ENCODE data around the gene CD151. TPM values are rescaled to one million over a fixed set of nuclear protein-coding genes. Genes with fewer than 3 reads are reported as not detected.

Gene CD151
- total RNA-seq, 1 experiment from 2014 or later: 482 TPM

DNA sequence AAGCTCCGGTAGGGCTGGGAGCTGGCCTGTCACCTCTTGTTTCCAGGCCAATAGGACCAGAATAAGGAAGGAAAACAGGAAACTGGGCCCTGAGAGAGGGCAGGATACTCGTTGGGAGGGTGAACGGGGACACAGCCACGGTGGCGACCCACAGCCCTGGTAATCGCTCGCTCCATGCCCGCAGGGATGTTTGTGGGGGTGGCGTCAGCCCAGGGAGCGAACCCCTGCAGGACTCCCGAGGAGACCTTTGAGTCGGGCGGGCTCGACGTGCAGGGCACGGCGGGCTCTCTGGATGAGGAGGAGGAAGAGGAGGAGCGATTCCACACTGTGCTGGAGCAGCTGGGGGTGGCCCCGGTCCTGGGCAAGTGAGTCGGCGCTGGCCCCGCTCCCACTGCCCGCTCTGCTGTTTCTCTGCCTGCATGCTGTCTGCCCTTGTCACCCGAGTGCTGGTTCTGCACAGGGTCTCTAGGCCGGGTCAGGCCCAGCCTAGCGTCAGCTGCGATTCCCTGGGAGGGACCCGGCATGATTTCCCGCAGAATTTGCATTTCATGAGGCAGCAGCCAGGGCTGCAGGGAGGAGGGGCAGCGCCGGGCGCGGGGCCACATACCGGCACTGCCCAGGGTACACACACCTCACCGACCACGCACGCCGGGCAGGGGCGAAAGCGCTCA is 3.4 kb upstream of the CD151 start:
- TF ChIP-seq, protein P1, sequence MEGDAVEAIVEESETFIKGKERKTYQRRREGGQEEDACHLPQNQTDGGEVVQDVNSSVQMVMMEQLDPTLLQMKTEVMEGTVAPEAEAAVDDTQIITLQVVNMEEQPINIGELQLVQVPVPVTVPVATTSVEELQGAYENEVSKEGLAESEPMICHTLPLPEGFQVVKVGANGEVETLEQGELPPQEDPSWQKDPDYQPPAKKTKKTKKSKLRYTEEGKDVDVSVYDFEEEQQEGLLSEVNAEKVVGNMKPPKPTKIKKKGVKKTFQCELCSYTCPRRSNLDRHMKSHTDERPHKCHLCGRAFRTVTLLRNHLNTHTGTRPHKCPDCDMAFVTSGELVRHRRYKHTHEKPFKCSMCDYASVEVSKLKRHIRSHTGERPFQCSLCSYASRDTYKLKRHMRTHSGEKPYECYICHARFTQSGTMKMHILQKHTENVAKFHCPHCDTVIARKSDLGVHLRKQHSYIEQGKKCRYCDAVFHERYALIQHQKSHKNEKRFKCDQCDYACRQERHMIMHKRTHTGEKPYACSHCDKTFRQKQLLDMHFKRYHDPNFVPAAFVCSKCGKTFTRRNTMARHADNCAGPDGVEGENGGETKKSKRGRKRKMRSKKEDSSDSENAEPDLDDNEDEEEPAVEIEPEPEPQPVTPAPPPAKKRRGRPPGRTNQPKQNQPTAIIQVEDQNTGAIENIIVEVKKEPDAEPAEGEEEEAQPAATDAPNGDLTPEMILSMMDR (IDR thresholded peaks at IDR 0.05; ENCODE audit: unreplicated experiment): no peak
- CTCF ChIA-PET: interaction anchor here (0.6 kb wide), 1 partner anchor 325 kb away, joined by 3 read pairs; no protein-coding TSS in a partner anchor
- Mint-ChIP-seq H3K9me3 (ENCODE audit: low read depth, unreplicated experiment) (no peaks in the 10 kb centered on the region), H3K27me3 (ENCODE audit: unreplicated experiment) (no peaks in the 10 kb centered on the region), H3K4me3 (ENCODE audit: low read depth, unreplicated experiment) (peak overlapping the region; percentile 78), H3K27ac (ENCODE audit: unreplicated experiment) (peak overlapping the region; percentile 75), H3K36me3 (ENCODE audit: insufficient read depth, unreplicated experiment) (peaks cover 87% of the 10 kb centered on the region), H3K4me1 (ENCODE audit: low read depth, unreplicated experiment) (peaks cover 45% of the 10 kb centered on the region)
- no peak for DNase-seq
- BruUV-seq (replicated peaks): no TSS peak
- intact Hi-C loops (cut with micrococcal nuclease; ENCODE audit: unreplicated experiment): no loop called here

DNA sequence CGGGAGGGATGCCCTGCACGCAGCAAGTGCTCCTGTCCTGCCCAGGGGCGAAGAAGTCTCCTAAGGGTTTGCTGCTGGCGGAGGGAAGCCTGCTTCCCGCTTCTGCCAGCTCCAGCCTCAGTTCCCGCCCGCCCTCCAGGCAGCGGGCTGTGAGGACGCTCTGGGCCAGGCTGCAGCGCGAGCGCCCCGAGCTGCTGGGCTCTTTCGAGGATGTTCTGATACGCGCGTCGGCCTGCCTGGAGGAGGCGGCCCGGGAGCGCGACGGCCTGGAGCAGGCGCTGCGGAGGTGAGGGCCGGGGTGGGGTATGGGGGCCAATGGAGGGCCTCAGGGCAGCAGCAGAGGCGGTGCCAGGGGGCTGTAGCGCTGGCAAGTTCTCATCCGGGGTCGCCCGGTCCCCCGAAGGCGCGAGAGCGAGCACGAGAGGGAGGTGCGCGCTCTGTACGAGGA is 2.9 kb upstream of the CD151 start:
- no peak for DNase-seq
- no peaks in the 10 kb centered on the region for H3K9me3 Mint-ChIP-seq (ENCODE audit: low read depth, unreplicated experiment)
- no TSS peak for BruUV-seq (replicated peaks)
- peaks cover 87% of the 10 kb centered on the region for H3K36me3 Mint-ChIP-seq (ENCODE audit: insufficient read depth, unreplicated experiment)
- CTCF ChIA-PET: interaction anchor here (0.6 kb wide), 1 partner anchor 324 kb away, joined by 3 read pairs; no protein-coding TSS in a partner anchor
- peak overlapping the region; percentile 75 for H3K27ac Mint-ChIP-seq (ENCODE audit: unreplicated experiment)
- peak overlapping the region; percentile 78 for H3K4me3 Mint-ChIP-seq (ENCODE audit: low read depth, unreplicated experiment)
- TF ChIP-seq, protein P1 (IDR thresholded peaks at IDR 0.05; ENCODE audit: unreplicated experiment): no peak
- no peaks in the 10 kb centered on the region for H3K27me3 Mint-ChIP-seq (ENCODE audit: unreplicated experiment)
- H3K4me1 Mint-ChIP-seq (ENCODE audit: low read depth, unreplicated experiment): peaks cover 43% of the 10 kb centered on the region
- intact Hi-C loops (cut with micrococcal nuclease; ENCODE audit: unreplicated experiment): no loop called here

DNA sequence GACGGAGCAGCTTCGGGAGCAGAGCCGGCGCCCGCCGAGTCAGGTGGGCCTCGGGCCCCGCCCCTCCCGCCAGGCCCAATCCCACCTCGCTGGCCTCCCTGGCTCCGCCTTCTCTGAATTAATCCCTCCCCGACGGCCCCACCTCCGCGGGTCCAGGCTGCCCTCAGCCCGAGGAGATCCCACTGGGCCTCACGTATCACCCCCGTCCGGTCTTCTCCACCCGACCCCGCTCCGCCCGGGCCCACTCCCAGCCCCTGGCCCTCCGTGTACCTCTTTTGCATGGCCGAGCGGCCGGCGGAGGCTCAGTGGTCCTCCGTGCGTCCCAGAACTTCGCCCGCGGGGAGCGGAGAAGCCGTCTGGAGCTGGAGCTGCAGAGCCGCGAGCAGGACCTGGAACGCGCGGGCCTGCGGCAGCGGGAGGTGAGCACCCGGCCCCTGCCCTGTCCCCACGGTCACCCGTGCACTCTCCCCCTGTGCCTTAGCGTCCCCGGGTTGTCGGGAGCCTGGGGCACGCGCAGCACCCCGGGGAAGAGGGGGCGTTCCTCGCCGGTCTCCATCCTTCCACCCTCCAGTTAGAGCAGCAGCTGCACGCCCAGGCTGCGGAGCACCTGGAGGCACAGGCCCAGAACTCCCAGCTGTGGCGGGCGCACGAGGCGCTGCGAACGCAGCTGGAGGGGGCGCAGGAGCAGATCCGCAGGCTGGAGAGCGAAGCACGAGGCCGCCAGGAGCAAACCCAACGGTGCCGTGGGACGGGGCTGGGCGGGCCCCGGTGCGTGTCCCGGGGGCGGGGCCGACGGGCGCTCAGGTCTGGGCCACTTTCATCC is 2.2 kb upstream of the CD151 start:
- TF ChIP-seq, protein P1 (IDR thresholded peaks at IDR 0.05; ENCODE audit: unreplicated experiment): no peak
- Mint-ChIP-seq H3K27me3 (ENCODE audit: unreplicated experiment) (no peaks in the 10 kb centered on the region), H3K27ac (ENCODE audit: unreplicated experiment) (peak overlapping the region; percentile 56), H3K36me3 (ENCODE audit: insufficient read depth, unreplicated experiment) (peaks cover 87% of the 10 kb centered on the region), H3K9me3 (ENCODE audit: low read depth, unreplicated experiment) (no peaks in the 10 kb centered on the region), H3K4me3 (ENCODE audit: low read depth, unreplicated experiment) (peak overlapping the region; percentile 78), H3K4me1 (ENCODE audit: low read depth, unreplicated experiment) (peaks cover 36% of the 10 kb centered on the region)
- intact Hi-C loops (cut with micrococcal nuclease; ENCODE audit: unreplicated experiment): no loop called here
- no TSS peak for BruUV-seq (replicated peaks)
- DNase-seq: peak; percentile 85
- CTCF ChIA-PET: interaction anchor here (0.6 kb wide), 1 partner anchor 323 kb away, joined by 3 read pairs; no protein-coding TSS in a partner anchor

DNA sequence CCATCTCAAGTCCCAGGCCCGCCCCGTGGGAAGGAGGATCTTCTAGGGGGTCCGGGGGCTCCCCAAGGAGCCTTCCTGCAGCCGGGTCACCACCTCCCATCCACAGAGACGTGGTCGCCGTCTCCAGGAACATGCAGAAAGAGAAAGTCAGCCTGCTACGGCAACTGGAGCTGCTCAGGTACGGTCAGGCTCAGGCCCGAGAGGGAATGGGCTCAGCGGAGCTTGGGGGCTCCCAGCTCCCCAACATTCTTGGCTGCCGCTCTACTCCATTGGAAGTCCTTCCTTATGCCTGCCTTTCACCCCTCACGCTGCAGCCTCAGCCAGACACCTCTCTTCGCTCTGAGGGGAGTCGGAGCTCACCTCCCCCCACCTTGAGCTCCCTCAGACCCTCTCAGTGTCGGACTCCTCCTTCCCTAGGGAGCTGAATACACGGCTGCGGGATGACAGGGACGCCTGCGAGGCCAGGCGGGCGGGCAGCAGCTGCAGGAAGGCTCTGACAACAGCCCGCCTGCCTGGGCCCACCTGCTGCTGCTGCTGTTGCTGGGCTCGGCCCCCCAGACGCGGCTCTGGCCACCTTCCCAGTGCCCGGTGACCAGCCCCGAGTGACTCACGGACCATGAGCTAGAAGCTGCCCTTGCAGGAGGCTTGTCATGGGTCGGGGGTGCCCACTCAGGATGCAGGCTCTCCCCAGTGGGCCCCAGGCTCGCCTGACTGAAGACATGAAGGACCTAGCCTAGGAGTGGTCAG is 1.5 kb upstream of the CD151 start:
- Mint-ChIP-seq H3K27ac (ENCODE audit: unreplicated experiment) (peak overlapping the region; percentile 1), H3K36me3 (ENCODE audit: insufficient read depth, unreplicated experiment) (peaks cover 91% of the 10 kb centered on the region), H3K4me1 (ENCODE audit: low read depth, unreplicated experiment) (peaks cover 34% of the 10 kb centered on the region), H3K27me3 (ENCODE audit: unreplicated experiment) (no peaks in the 10 kb centered on the region), H3K4me3 (ENCODE audit: low read depth, unreplicated experiment) (peak overlapping the region; percentile 78), H3K9me3 (ENCODE audit: low read depth, unreplicated experiment) (no peaks in the 10 kb centered on the region)
- TF ChIP-seq, protein P1 (IDR thresholded peaks at IDR 0.05; ENCODE audit: unreplicated experiment): no peak
- CTCF ChIA-PET: interaction anchor here (1.1 kb wide), 1 partner anchor 12 kb away, joined by 5 read pairs; the partner anchor contains the start of gene PNPLA2
- intact Hi-C loops (cut with micrococcal nuclease; ENCODE audit: unreplicated experiment): no loop called here
- BruUV-seq (replicated peaks): no TSS peak
- DNase-seq: no peak
